ENCODE results near the gene ENOX1.

ENOX1 gene

GRCh38 chr13:43472980-43473379 lies 313.8 kb downstream of the ENOX1 start:
- Histone ChIP-seq H3K79me2 (ENCODE audit: control insufficient read depth, insufficient read depth, low read length, unreplicated experiment) (no peaks in the 10 kb centered on the region), H3K27me3 (ENCODE audit: insufficient read depth, low read length) (no peaks in the 10 kb centered on the region), H3K36me3 (ENCODE audit: insufficient read depth, low read length) (no peaks in the 10 kb centered on the region), H3K27ac (ENCODE audit: low read depth, low read length) (no peak overlapping the region), H2AFZ (ENCODE audit: low read length, unreplicated experiment) (no peak overlapping the region), H3K4me3 (ENCODE audit: low read depth, low read length) (no peak overlapping the region), H3K4me1 (ENCODE audit: control insufficient read depth, insufficient read depth, low read length, unreplicated experiment) (no peaks in the 10 kb centered on the region)

- no peak overlapping the region for H2AFZ ChIP-seq (ENCODE audit: low read length, unreplicated experiment)
- H3K36me3 ChIP-seq (ENCODE audit: insufficient read depth, low read length), result no peaks in the 10 kb centered on the region
- H3K27me3 ChIP-seq (ENCODE audit: insufficient read depth, low read length), result no peaks in the 10 kb centered on the region
- no peaks in the 10 kb centered on the region for H3K4me1 ChIP-seq (ENCODE audit: control insufficient read depth, insufficient read depth, low read length, unreplicated experiment)
- H3K4me3 ChIP-seq (ENCODE audit: low read depth, low read length), result no peak overlapping the region
- H3K79me2 ChIP-seq (ENCODE audit: control insufficient read depth, insufficient read depth, low read length, unreplicated experiment), result no peaks in the 10 kb centered on the region
- no peak overlapping the region for H3K27ac ChIP-seq (ENCODE audit: low read depth, low read length)
Observed at GRCh38 chr13:43472339-43472738, 314.4 kb downstream of the ENOX1 start.

GRCh38 chr13:43470610-43471009 lies 316.2 kb downstream of the ENOX1 start:
- no peak overlapping the region for H2AFZ ChIP-seq (ENCODE audit: low read length, unreplicated experiment)
- no peaks in the 10 kb centered on the region for H3K27me3 ChIP-seq (ENCODE audit: insufficient read depth, low read length)
- no peaks in the 10 kb centered on the region for H3K4me1 ChIP-seq (ENCODE audit: control insufficient read depth, insufficient read depth, low read length, unreplicated experiment)
- H3K4me3 ChIP-seq (ENCODE audit: low read depth, low read length), result no peak overlapping the region
- H3K36me3 ChIP-seq (ENCODE audit: insufficient read depth, low read length), result no peaks in the 10 kb centered on the region
- H3K27ac ChIP-seq (ENCODE audit: low read depth, low read length), result no peak overlapping the region
- H3K79me2 ChIP-seq (ENCODE audit: control insufficient read depth, insufficient read depth, low read length, unreplicated experiment), result no peaks in the 10 kb centered on the region

GRCh38 chr13:43469791-43470190 lies 317.0 kb downstream of the ENOX1 start:
- no peak overlapping the region for H2AFZ ChIP-seq (ENCODE audit: low read length, unreplicated experiment)
- no peaks in the 10 kb centered on the region for H3K4me1 ChIP-seq (ENCODE audit: control insufficient read depth, insufficient read depth, low read length, unreplicated experiment)
- H3K79me2 ChIP-seq (ENCODE audit: control insufficient read depth, insufficient read depth, low read length, unreplicated experiment), result no peaks in the 10 kb centered on the region
- H3K36me3 ChIP-seq (ENCODE audit: insufficient read depth, low read length), result no peaks in the 10 kb centered on the region
- no peak overlapping the region for H3K4me3 ChIP-seq (ENCODE audit: low read depth, low read length)
- no peak overlapping the region for H3K27ac ChIP-seq (ENCODE audit: low read depth, low read length)
- no peaks in the 10 kb centered on the region for H3K27me3 ChIP-seq (ENCODE audit: insufficient read depth, low read length)

- Histone ChIP-seq H3K27me3 (ENCODE audit: insufficient read depth, low read length) (no peaks in the 10 kb centered on the region), H2AFZ (ENCODE audit: low read length, unreplicated experiment) (no peak overlapping the region), H3K27ac (ENCODE audit: low read depth, low read length) (no peak overlapping the region), H3K36me3 (ENCODE audit: insufficient read depth, low read length) (no peaks in the 10 kb centered on the region), H3K4me1 (ENCODE audit: control insufficient read depth, insufficient read depth, low read length, unreplicated experiment) (no peaks in the 10 kb centered on the region), H3K79me2 (ENCODE audit: control insufficient read depth, insufficient read depth, low read length, unreplicated experiment) (no peaks in the 10 kb centered on the region), H3K4me3 (ENCODE audit: low read depth, low read length) (no peak overlapping the region)
Observed at GRCh38 chr13:43464578-43465264, 322.1 kb downstream of the ENOX1 start.

GRCh38 chr13:43448605-43449336 lies 338.0 kb downstream of the ENOX1 start:
- 0 out of 2 replicates have a peak, but pooled peaks cover 8% of the 10 kb centered on the region for H3K27me3 ChIP-seq (ENCODE audit: insufficient read depth, low read length)
- H3K27ac ChIP-seq (ENCODE audit: low read depth, low read length), result no peak overlapping the region
- no peak overlapping the region for H2AFZ ChIP-seq (ENCODE audit: low read length, unreplicated experiment)
- H3K4me3 ChIP-seq (ENCODE audit: low read depth, low read length), result no peak overlapping the region
- no peaks in the 10 kb centered on the region for H3K4me1 ChIP-seq (ENCODE audit: control insufficient read depth, insufficient read depth, low read length, unreplicated experiment)
- no peaks in the 10 kb centered on the region for H3K79me2 ChIP-seq (ENCODE audit: control insufficient read depth, insufficient read depth, low read length, unreplicated experiment)
- no peaks in the 10 kb centered on the region for H3K36me3 ChIP-seq (ENCODE audit: insufficient read depth, low read length)

GRCh38 chr13:43446126-43446525 lies 340.6 kb downstream of the ENOX1 start:
- Histone ChIP-seq H3K27ac (ENCODE audit: low read depth, low read length) (no peak overlapping the region), H3K27me3 (ENCODE audit: insufficient read depth, low read length) (0 out of 2 replicates have a peak, but pooled peaks cover 8% of the 10 kb centered on the region), H2AFZ (ENCODE audit: low read length, unreplicated experiment) (no peak overlapping the region), H3K36me3 (ENCODE audit: insufficient read depth, low read length) (no peaks in the 10 kb centered on the region), H3K4me1 (ENCODE audit: control insufficient read depth, insufficient read depth, low read length, unreplicated experiment) (no peaks in the 10 kb centered on the region), H3K79me2 (ENCODE audit: control insufficient read depth, insufficient read depth, low read length, unreplicated experiment) (no peaks in the 10 kb centered on the region), H3K4me3 (ENCODE audit: low read depth, low read length) (no peak overlapping the region)

- no peaks in the 10 kb centered on the region for H3K4me1 ChIP-seq (ENCODE audit: control insufficient read depth, insufficient read depth, low read length, unreplicated experiment)
- 0 out of 2 replicates have a peak, but pooled peaks cover 8% of the 10 kb centered on the region for H3K27me3 ChIP-seq (ENCODE audit: insufficient read depth, low read length)
- no peaks in the 10 kb centered on the region for H3K36me3 ChIP-seq (ENCODE audit: insufficient read depth, low read length)
- H3K79me2 ChIP-seq (ENCODE audit: control insufficient read depth, insufficient read depth, low read length, unreplicated experiment), result no peaks in the 10 kb centered on the region
- H3K4me3 ChIP-seq (ENCODE audit: low read depth, low read length), result no peak overlapping the region
- H2AFZ ChIP-seq (ENCODE audit: low read length, unreplicated experiment), result no peak overlapping the region
- H3K27ac ChIP-seq (ENCODE audit: low read depth, low read length), result no peak overlapping the region
Observed at GRCh38 chr13:43445668-43446067, 341.1 kb downstream of the ENOX1 start.

- Histone ChIP-seq H3K27ac (ENCODE audit: low read depth, low read length) (no peak overlapping the region), H3K4me3 (ENCODE audit: low read depth, low read length) (no peak overlapping the region), H3K27me3 (ENCODE audit: insufficient read depth, low read length) (0 out of 2 replicates have a peak, but pooled peaks cover 8% of the 10 kb centered on the region), H2AFZ (ENCODE audit: low read length, unreplicated experiment) (no peak overlapping the region), H3K4me1 (ENCODE audit: control insufficient read depth, insufficient read depth, low read length, unreplicated experiment) (no peaks in the 10 kb centered on the region), H3K36me3 (ENCODE audit: insufficient read depth, low read length) (no peaks in the 10 kb centered on the region), H3K79me2 (ENCODE audit: control insufficient read depth, insufficient read depth, low read length, unreplicated experiment) (no peaks in the 10 kb centered on the region)
Observed at GRCh38 chr13:43444081-43444480, 342.7 kb downstream of the ENOX1 start.

- no peak overlapping the region for H3K27ac ChIP-seq (ENCODE audit: low read depth, low read length)
- no peaks in the 10 kb centered on the region for H3K4me1 ChIP-seq (ENCODE audit: control insufficient read depth, insufficient read depth, low read length, unreplicated experiment)
- H2AFZ ChIP-seq (ENCODE audit: low read length, unreplicated experiment), result no peak overlapping the region
- 0 out of 2 replicates have a peak, but pooled peaks cover 8% of the 10 kb centered on the region for H3K27me3 ChIP-seq (ENCODE audit: insufficient read depth, low read length)
- H3K79me2 ChIP-seq (ENCODE audit: control insufficient read depth, insufficient read depth, low read length, unreplicated experiment), result no peaks in the 10 kb centered on the region
- H3K4me3 ChIP-seq (ENCODE audit: low read depth, low read length), result no peak overlapping the region
- H3K36me3 ChIP-seq (ENCODE audit: insufficient read depth, low read length), result no peaks in the 10 kb centered on the region
Observed at GRCh38 chr13:43441899-43442499, 344.8 kb downstream of the ENOX1 start.

Measured in ACC112 (cell line).